ENCODE measurements around the gene NR3C2.

The NR3C2 gene

GRCh38 chr4:148477276-148477675 is 35.1 kb upstream of the NR3C2 start:
- H3F3A ChIP-seq (ENCODE audit: insufficient read depth) = no peaks in the 10 kb centered on the region
- H3K9me3 ChIP-seq (ENCODE audit: insufficient read depth, low read length) = no peaks in the 10 kb centered on the region
- no peaks in the 10 kb centered on the region for H3K36me3 ChIP-seq (ENCODE audit: low read length)
- no peak overlapping the region for H3K27ac ChIP-seq (ENCODE audit: low read depth, low read length)
- H3K79me2 ChIP-seq (ENCODE audit: insufficient read depth, low read length) = no peaks in the 10 kb centered on the region
- H3K4me2 ChIP-seq (ENCODE audit: low read depth, low read length, poor library complexity, severe bottlenecking) = no peak overlapping the region
- no peaks in the 10 kb centered on the region for H3K27me3 ChIP-seq (ENCODE audit: low read length)
- H3K9me2 ChIP-seq (replicated peaks; ENCODE audit: insufficient read depth, low read length) = no peaks in the 10 kb centered on the region
- H2AFZ ChIP-seq (ENCODE audit: low read depth, low read length, severe bottlenecking) = no peak overlapping the region
- TF ChIP-seq, protein P1, sequence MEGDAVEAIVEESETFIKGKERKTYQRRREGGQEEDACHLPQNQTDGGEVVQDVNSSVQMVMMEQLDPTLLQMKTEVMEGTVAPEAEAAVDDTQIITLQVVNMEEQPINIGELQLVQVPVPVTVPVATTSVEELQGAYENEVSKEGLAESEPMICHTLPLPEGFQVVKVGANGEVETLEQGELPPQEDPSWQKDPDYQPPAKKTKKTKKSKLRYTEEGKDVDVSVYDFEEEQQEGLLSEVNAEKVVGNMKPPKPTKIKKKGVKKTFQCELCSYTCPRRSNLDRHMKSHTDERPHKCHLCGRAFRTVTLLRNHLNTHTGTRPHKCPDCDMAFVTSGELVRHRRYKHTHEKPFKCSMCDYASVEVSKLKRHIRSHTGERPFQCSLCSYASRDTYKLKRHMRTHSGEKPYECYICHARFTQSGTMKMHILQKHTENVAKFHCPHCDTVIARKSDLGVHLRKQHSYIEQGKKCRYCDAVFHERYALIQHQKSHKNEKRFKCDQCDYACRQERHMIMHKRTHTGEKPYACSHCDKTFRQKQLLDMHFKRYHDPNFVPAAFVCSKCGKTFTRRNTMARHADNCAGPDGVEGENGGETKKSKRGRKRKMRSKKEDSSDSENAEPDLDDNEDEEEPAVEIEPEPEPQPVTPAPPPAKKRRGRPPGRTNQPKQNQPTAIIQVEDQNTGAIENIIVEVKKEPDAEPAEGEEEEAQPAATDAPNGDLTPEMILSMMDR (IDR thresholded peaks at IDR 0.05; ENCODE audit: insufficient read depth, low read length, poor library complexity, severe bottlenecking) = no peak
- TF ChIP-seq EZH2phosphoT487 (conservative IDR thresholded peaks at IDR 0.05; ENCODE audit: low read length) = no peak
- no peak overlapping the region for H3K4me3 ChIP-seq (ENCODE audit: insufficient read depth, low read length, poor library complexity, severe bottlenecking)
- H3K9ac ChIP-seq (ENCODE audit: low read length) = no peak overlapping the region
- no peaks in the 10 kb centered on the region for H4K20me1 ChIP-seq (ENCODE audit: low read depth, low read length)

- H3K9ac ChIP-seq (ENCODE audit: low read length) = no peak overlapping the region
- no peak overlapping the region for H3K4me3 ChIP-seq (ENCODE audit: insufficient read depth, low read length, poor library complexity, severe bottlenecking)
- no peaks in the 10 kb centered on the region for H3K79me2 ChIP-seq (ENCODE audit: insufficient read depth, low read length)
- no peaks in the 10 kb centered on the region for H3K9me3 ChIP-seq (ENCODE audit: insufficient read depth, low read length)
- no peaks in the 10 kb centered on the region for H3K27me3 ChIP-seq (ENCODE audit: low read length)
- TF ChIP-seq, protein P1 (IDR thresholded peaks at IDR 0.05; ENCODE audit: insufficient read depth, low read length, poor library complexity, severe bottlenecking) = no peak
- no peak for TF ChIP-seq EZH2phosphoT487 (conservative IDR thresholded peaks at IDR 0.05; ENCODE audit: low read length)
- no peaks in the 10 kb centered on the region for H3K36me3 ChIP-seq (ENCODE audit: low read length)
- no peaks in the 10 kb centered on the region for H3K9me2 ChIP-seq (replicated peaks; ENCODE audit: insufficient read depth, low read length)
- no peaks in the 10 kb centered on the region for H3F3A ChIP-seq (ENCODE audit: insufficient read depth)
- H4K20me1 ChIP-seq (ENCODE audit: low read depth, low read length) = no peaks in the 10 kb centered on the region
- H3K27ac ChIP-seq (ENCODE audit: low read depth, low read length) = no peak overlapping the region
- no peak overlapping the region for H2AFZ ChIP-seq (ENCODE audit: low read depth, low read length, severe bottlenecking)
- H3K4me2 ChIP-seq (ENCODE audit: low read depth, low read length, poor library complexity, severe bottlenecking) = no peak overlapping the region
These were observed 27.7 kb upstream of the NR3C2 start for GRCh38 chr4:148469938-148470337.

GRCh38 chr4:148454835-148455234 is 12.6 kb upstream of the NR3C2 start:
- no peak overlapping the region for H3K4me2 ChIP-seq (ENCODE audit: low read depth, low read length, poor library complexity, severe bottlenecking)
- TF ChIP-seq, protein P1 (IDR thresholded peaks at IDR 0.05; ENCODE audit: insufficient read depth, low read length, poor library complexity, severe bottlenecking) = no peak
- TF ChIP-seq EZH2phosphoT487 (conservative IDR thresholded peaks at IDR 0.05; ENCODE audit: low read length) = no peak
- H3K27me3 ChIP-seq (ENCODE audit: low read length) = no peaks in the 10 kb centered on the region
- no peaks in the 10 kb centered on the region for H3K36me3 ChIP-seq (ENCODE audit: low read length)
- H3K9me2 ChIP-seq (replicated peaks; ENCODE audit: insufficient read depth, low read length) = no peaks in the 10 kb centered on the region
- H3K9me3 ChIP-seq (ENCODE audit: insufficient read depth, low read length) = no peaks in the 10 kb centered on the region
- no peaks in the 10 kb centered on the region for H4K20me1 ChIP-seq (ENCODE audit: low read depth, low read length)
- no peak overlapping the region for H3K9ac ChIP-seq (ENCODE audit: low read length)
- H3K79me2 ChIP-seq (ENCODE audit: insufficient read depth, low read length) = no peaks in the 10 kb centered on the region
- H3K27ac ChIP-seq (ENCODE audit: low read depth, low read length) = no peak overlapping the region
- no peak overlapping the region for H3K4me3 ChIP-seq (ENCODE audit: insufficient read depth, low read length, poor library complexity, severe bottlenecking)
- no peak overlapping the region for H2AFZ ChIP-seq (ENCODE audit: low read depth, low read length, severe bottlenecking)
- H3F3A ChIP-seq (ENCODE audit: insufficient read depth) = no peaks in the 10 kb centered on the region
